ENCODE data around the gene DPP4.

DPP4 gene

GRCh38 chr2:162073888-162074631 lies at the start of gene DPP4:
Gene DPP4, minus strand, starts transcription at chr2:162074215. Its CDS starts 234 bp downstream, at chr2:162073981.
- H3K27ac ChIP-seq = peak within 1 kb of the TSS; percentile 76
- no peak; the same call in 1 of the 2 replicates for TF ChIP-seq CTCF (conservative IDR thresholded peaks at IDR 0.05)

GRCh38 chr2:162118166-162119031 lies 44.4 kb upstream of the DPP4 start:
- H3K27ac ChIP-seq = peak overlapping the region; percentile 18; the same call in 1 of the 2 replicates
- TF ChIP-seq CTCF (conservative IDR thresholded peaks at IDR 0.05) = no peak

GRCh38 chr2:162116352-162116751 lies 42.3 kb upstream of the DPP4 start:
- H3K27ac ChIP-seq = no peak overlapping the region

GRCh38 chr2:162115076-162115475 lies 41.1 kb upstream of the DPP4 start:
- H3K27ac ChIP-seq = no peak overlapping the region
- no peak for TF ChIP-seq CTCF (conservative IDR thresholded peaks at IDR 0.05)

More at GRCh38 chr2:162116352-162116751, 42.3 kb upstream of the DPP4 start:
- TF ChIP-seq CTCF (conservative IDR thresholded peaks at IDR 0.05) = no peak

- H3K27ac ChIP-seq = no peak overlapping the region
- TF ChIP-seq CTCF (conservative IDR thresholded peaks at IDR 0.05) = no peak
Observed at GRCh38 chr2:162114271-162114670, 40.3 kb upstream of the DPP4 start.

GRCh38 chr2:162113776-162114168 lies 39.8 kb upstream of the DPP4 start:
- TF ChIP-seq CTCF (conservative IDR thresholded peaks at IDR 0.05) = no peak
- no peak overlapping the region for H3K27ac ChIP-seq

GRCh38 chr2:162113088-162113775 lies 39.2 kb upstream of the DPP4 start:
- no peak overlapping the region for H3K27ac ChIP-seq
- no peak for TF ChIP-seq CTCF (conservative IDR thresholded peaks at IDR 0.05)
